ENCODE data around the gene TAF1A. TPM values are rescaled to one million over a fixed set of nuclear protein-coding genes. Genes with fewer than 3 reads are reported as not detected.

The TAF1A gene
- total and polyA plus RNA-seq, 10 of the 15 experiments (the other 5 are each of a cell fraction or from before 2014, with no cell fraction given), result 7.7 to 17.9 (median 12.0) TPM

DNA sequence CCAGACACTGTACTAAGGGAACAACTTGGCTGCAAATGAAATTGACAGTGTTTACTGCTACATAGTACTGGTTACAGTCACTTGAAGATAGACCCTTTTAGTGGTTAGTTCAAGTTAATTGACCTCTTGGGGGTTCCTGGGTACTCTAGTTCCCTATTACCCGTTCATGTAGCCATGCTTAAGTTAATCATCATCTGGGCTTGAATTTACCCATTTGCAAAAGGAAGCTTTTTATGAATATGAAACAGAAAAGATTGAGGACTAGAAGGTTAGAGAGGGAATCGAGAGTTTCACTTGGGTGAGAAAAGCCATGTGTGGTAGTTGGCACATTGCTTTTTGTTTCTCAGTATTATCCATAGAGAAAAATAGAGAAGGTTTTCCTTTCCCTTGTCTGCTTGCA, 30.8 kb upstream of the TAF1A start:
- in situ Hi-C loops (cut with MboI), result no loop called here
- H3K36me3 ChIP-seq (ENCODE audit: control insufficient read depth in 2 of 2, insufficient read depth in 2 of 2, low read length in 1 of 2), result no peaks in the 10 kb centered on the region
- BruUV-seq (replicated peaks), result no TSS peak
- no peaks in the 10 kb centered on the region for H3K27me3 ChIP-seq (replicated peaks in 1 of 2; ENCODE audit: control insufficient read depth in 2 of 2, insufficient read depth in 2 of 2, low read length in 1 of 2)
- no peaks in the 10 kb centered on the region for H3K9me3 ChIP-seq (replicated peaks; ENCODE audit: control insufficient read depth, insufficient read depth, low read length)
- H2AFZ ChIP-seq (ENCODE audit: control insufficient read depth, low read depth, low read length), result no peak overlapping the region
- ATAC-seq, result peak; percentile 28
- peaks cover 7% of the 10 kb centered on the region; the same call in 1 of the 2 replicates for H3K4me1 ChIP-seq (ENCODE audit: control insufficient read depth, insufficient read depth, low read length)
- ChIA-PET RAD21 (ENCODE audit: unreplicated experiment) (interaction anchor here (2.4 kb wide), 1 partner anchor 14 kb away, joined by 17 read pairs; no protein-coding TSS in a partner anchor), POLR2A (interaction anchor here (0.7 to 1.2 kb wide), 2 partner anchors 12 to 93 kb away, joined by 3 read pairs; no protein-coding TSS in a partner anchor), SMC1A (ENCODE audit: uncharacterized antibody, unreplicated experiment) (interaction anchor here (0.9 to 2.0 kb wide), 3 partner anchors 12 to 157 kb away, joined by 4 to 13 read pairs (median 4); no protein-coding TSS in a partner anchor), CTCF (interaction anchor here (1.0 to 4.0 kb wide), 3 partner anchors 10 to 155 kb away, joined by 3 to 20 read pairs (median 10); no protein-coding TSS in a partner anchor)
- H3K79me2 ChIP-seq (ENCODE audit: control insufficient read depth, insufficient read depth, low read length), result no peaks in the 10 kb centered on the region; the same call in 1 of the 2 replicates
- H3K4me3 ChIP-seq, result no peak overlapping the region
- peak; percentile 27 for DNase-seq (ENCODE audit: low read depth, low spot score)
- intact Hi-C loops (cut with micrococcal nuclease; ENCODE audit: unreplicated experiment), result no loop called here
- H3K4me2 ChIP-seq (ENCODE audit: control insufficient read depth, insufficient read depth), result no peak overlapping the region
- H4K20me1 ChIP-seq (ENCODE audit: control insufficient read depth, insufficient read depth), result no peaks in the 10 kb centered on the region
- no peak overlapping the region for H3K9ac ChIP-seq (ENCODE audit: control insufficient read depth, insufficient read depth, low read length)
- TF ChIP-seq, protein P1, sequence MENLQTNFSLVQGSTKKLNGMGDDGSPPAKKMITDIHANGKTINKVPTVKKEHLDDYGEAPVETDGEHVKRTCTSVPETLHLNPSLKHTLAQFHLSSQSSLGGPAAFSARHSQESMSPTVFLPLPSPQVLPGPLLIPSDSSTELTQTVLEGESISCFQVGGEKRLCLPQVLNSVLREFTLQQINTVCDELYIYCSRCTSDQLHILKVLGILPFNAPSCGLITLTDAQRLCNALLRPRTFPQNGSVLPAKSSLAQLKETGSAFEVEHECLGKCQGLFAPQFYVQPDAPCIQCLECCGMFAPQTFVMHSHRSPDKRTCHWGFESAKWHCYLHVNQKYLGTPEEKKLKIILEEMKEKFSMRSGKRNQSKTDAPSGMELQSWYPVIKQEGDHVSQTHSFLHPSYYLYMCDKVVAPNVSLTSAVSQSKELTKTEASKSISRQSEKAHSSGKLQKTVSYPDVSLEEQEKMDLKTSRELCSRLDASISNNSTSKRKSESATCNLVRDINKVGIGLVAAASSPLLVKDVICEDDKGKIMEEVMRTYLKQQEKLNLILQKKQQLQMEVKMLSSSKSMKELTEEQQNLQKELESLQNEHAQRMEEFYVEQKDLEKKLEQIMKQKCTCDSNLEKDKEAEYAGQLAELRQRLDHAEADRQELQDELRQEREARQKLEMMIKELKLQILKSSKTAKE (IDR thresholded peaks at IDR 0.05; ENCODE audit: low read depth, poor library complexity, severe bottlenecking), result no peak
- TF ChIP-seq GABPA (IDR thresholded peaks at IDR 0.05; ENCODE audit: low read depth), result no peak
- TF ChIP-seq, protein P2, sequence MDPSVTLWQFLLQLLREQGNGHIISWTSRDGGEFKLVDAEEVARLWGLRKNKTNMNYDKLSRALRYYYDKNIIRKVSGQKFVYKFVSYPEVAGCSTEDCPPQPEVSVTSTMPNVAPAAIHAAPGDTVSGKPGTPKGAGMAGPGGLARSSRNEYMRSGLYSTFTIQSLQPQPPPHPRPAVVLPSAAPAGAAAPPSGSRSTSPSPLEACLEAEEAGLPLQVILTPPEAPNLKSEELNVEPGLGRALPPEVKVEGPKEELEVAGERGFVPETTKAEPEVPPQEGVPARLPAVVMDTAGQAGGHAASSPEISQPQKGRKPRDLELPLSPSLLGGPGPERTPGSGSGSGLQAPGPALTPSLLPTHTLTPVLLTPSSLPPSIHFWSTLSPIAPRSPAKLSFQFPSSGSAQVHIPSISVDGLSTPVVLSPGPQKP (IDR thresholded peaks at IDR 0.05; ENCODE audit: low read depth, low read length), result no peak
- TF ChIP-seq BACH1 (IDR thresholded peaks at IDR 0.05; ENCODE audit: borderline replicate concordance), result no peak
- TF ChIP-seq HDAC2 (IDR thresholded peaks at IDR 0.05), result no peak
- TF ChIP-seq, protein P3, sequence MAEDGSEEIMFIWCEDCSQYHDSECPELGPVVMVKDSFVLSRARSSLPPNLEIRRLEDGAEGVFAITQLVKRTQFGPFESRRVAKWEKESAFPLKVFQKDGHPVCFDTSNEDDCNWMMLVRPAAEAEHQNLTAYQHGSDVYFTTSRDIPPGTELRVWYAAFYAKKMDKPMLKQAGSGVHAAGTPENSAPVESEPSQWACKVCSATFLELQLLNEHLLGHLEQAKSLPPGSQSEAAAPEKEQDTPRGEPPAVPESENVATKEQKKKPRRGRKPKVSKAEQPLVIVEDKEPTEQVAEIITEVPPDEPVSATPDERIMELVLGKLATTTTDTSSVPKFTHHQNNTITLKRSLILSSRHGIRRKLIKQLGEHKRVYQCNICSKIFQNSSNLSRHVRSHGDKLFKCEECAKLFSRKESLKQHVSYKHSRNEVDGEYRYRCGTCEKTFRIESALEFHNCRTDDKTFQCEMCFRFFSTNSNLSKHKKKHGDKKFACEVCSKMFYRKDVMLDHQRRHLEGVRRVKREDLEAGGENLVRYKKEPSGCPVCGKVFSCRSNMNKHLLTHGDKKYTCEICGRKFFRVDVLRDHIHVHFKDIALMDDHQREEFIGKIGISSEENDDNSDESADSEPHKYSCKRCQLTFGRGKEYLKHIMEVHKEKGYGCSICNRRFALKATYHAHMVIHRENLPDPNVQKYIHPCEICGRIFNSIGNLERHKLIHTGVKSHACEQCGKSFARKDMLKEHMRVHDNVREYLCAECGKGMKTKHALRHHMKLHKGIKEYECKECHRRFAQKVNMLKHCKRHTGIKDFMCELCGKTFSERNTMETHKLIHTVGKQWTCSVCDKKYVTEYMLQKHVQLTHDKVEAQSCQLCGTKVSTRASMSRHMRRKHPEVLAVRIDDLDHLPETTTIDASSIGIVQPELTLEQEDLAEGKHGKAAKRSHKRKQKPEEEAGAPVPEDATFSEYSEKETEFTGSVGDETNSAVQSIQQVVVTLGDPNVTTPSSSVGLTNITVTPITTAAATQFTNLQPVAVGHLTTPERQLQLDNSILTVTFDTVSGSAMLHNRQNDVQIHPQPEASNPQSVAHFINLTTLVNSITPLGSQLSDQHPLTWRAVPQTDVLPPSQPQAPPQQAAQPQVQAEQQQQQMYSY (CRISPR knock-in tag; IDR thresholded peaks at IDR 0.05), result no peak
- no peak for TF ChIP-seq FOS (IDR thresholded peaks at IDR 0.05; ENCODE audit: borderline replicate concordance, extremely low read depth, insufficient read length)
- TF ChIP-seq CREM (IDR thresholded peaks at IDR 0.05; ENCODE audit: low read depth), result no peak
- 0 out of 2 replicates have a peak, but pooled peaks have one; percentile 37 for TF ChIP-seq MTA2 (IDR thresholded peaks at IDR 0.05; ENCODE audit: low read depth)
- peak; percentile 17 to 30; a peak in 2 of 4 replicates for TF ChIP-seq IKZF2 (IDR thresholded peaks at IDR 0.05)
- TF ChIP-seq ZNF384 (IDR thresholded peaks at IDR 0.05; ENCODE audit: borderline replicate concordance, low read depth, low read length), result no peak
- TF ChIP-seq BRCA1 (IDR thresholded peaks at IDR 0.05; ENCODE audit: low read depth, low read length), result no peak
- H3K27ac ChIP-seq (ENCODE audit: control insufficient read depth, insufficient read depth), result no peak overlapping the region
- peak; percentile 52 for FAIRE-seq
- WGBS (ENCODE audit: insufficient coverage, insufficient replicate concordance, low lambda C conversion rate, missing lambda C conversion rate), result 57% methylated on average over 2 of the region's 2 CpGs

Measured in GM12878 (cell line).